HPDE6-E6E7 (cell line): ENCODE results near the gene ASTN2.
A peak's percentile ranks its signal among the peaks of the same experiment; 100 is the strongest.

ENCODE experiments used
- DNase-seq: peaks from one replicate; pipeline ENCODE4 v3.0.0; 2011; ENCODE audit warnings: missing footprints; ENCODE audit errors: extremely low spot score

Gene ASTN2

GRCh38 chr9:116389541-116390302 is 1025.1 kb downstream of the ASTN2 start:
- DNase-seq = no peak

GRCh38 chr9:116387934-116388698 is 1026.7 kb downstream of the ASTN2 start:
- no peak for DNase-seq

- DNase-seq = no peak
These were observed 1030.9 kb downstream of the ASTN2 start for GRCh38 chr9:116383936-116384335.

GRCh38 chr9:116383133-116383532 is 1031.7 kb downstream of the ASTN2 start:
- no peak for DNase-seq

- no peak for DNase-seq
These were observed 1032.8 kb downstream of the ASTN2 start for GRCh38 chr9:116382053-116382452.

- DNase-seq = no peak
These were observed 1033.5 kb downstream of the ASTN2 start for GRCh38 chr9:116381350-116381749.

GRCh38 chr9:116380496-116380995 is 1034.3 kb downstream of the ASTN2 start:
- no peak for DNase-seq

GRCh38 chr9:116379821-116380220 is 1035.0 kb downstream of the ASTN2 start:
- DNase-seq = no peak

- no peak for DNase-seq
These were observed 1036.0 kb downstream of the ASTN2 start for GRCh38 chr9:116378873-116379272.

GRCh38 chr9:116377179-116377798 is 1037.6 kb downstream of the ASTN2 start:
- peak; percentile 85 for DNase-seq
